HCT116 (cell line): ENCODE data around the gene REPS2. TPM values are rescaled to one million over a fixed set of nuclear protein-coding genes. Genes with fewer than 3 reads are reported as not detected.

Source experiments
- ATAC-seq: fragments of 200-7000 bp; cut with Tn5 transposase; 2 replicates; pipeline ENCODE4 v1.9.1; 2020; ENCODE audit warnings: mild to moderate bottlenecking, moderate library complexity
- BruUV-seq: library from RNA; stranded (reverse); fragments of 400-500 nt; replicated peaks from 2 replicates; lab custom pipeline; 2021; lab: Mats Ljungman, UMichigan
- CTCF ChIA-PET: fragments of 300-600 bp; sonication (Branson Sonifier 250); formaldehyde crosslinking; loops from one replicate; lab custom pipeline; 2021; ENCODE audit warnings: antibody characterized with exemption; lab: Charles Lee
- POLR2A ChIA-PET: fragments of 300-600, 350-600 bp; sonication (Branson Sonifier 250); formaldehyde crosslinking; loops from one replicate; lab custom pipeline; 2021; ENCODE audit warnings: antibody characterized with exemption; lab: Charles Lee
- RAD21 ChIA-PET, 2 experiments: fragments of 300-600 bp; sonication (Branson Sonifier 250); formaldehyde crosslinking; loops; one replicate each; lab custom pipeline; 2023; ENCODE audit warnings: low total read pairs in 2 of 2; ENCODE audit not compliant: uncharacterized antibody in 2 of 2, unreplicated experiment in 2 of 2, low non-redundant PET in 1 of 2; lab: Charles Lee
- DNase-seq: peaks from one replicate; pipeline ENCODE4 v3.0.0-alpha.2; 2010; ENCODE audit warnings: low read depth, low spot score
- H2AFZ ChIP-seq: fragments of 200-600 bp; shearing (Covaris generic), sonication (generic); 2 replicates; pipeline ENCODE4 v1.6.1; 2017; ENCODE audit warnings: low read depth, mixed run types, mixed read lengths, antibody characterized with exemption, low read length; ENCODE audit not compliant: poor library complexity, severe bottlenecking
- H3K27ac ChIP-seq: 2 replicates; pipeline ENCODE4 v1.5.1; 2012; ENCODE audit warnings: low read depth, low read length
- H3K27me3 ChIP-seq: fragments of 200-600 bp; sonication (generic); 2 replicates; pipeline ENCODE4 v1.6.1; 2016; ENCODE audit warnings: mixed run types, low read length, mixed read lengths; ENCODE audit not compliant: insufficient read depth
- H3K36me3 ChIP-seq, 2 experiments: fragments of 200-500 bp in 1 of 2; fragments of 200-600 bp in 1 of 2; sonication (Bioruptor generic) in 1 of 2; sonication (generic) in 1 of 2; 2 replicates each; pipeline versions ENCODE4 v1.5.1 to v1.6.1; 2014 to 2016; ENCODE audit warnings: low read length in 2 of 2, inconsistent platforms in 1 of 2, mixed read lengths in 1 of 2, mixed run types in 1 of 2; ENCODE audit not compliant: insufficient read depth in 2 of 2, control insufficient read depth in 1 of 2
- H3K4me1 ChIP-seq, 2 experiments: fragments of 200-600 bp in 1 of 2; sonication (generic) in 1 of 2; 2 replicates each; pipeline versions ENCODE4 v1.5.1 to v1.6.1; 2012 to 2017; ENCODE audit warnings: low read length in 2 of 2, inconsistent platforms in 1 of 2, mild to moderate bottlenecking in 1 of 2, mixed read lengths in 1 of 2, mixed run types in 1 of 2, moderate library complexity in 1 of 2; ENCODE audit not compliant: insufficient read depth in 2 of 2, control insufficient read depth in 1 of 2
- H3K4me2 ChIP-seq: fragments of 200-600 bp; sonication (generic); 2 replicates; pipeline ENCODE4 v1.6.1; 2017; ENCODE audit warnings: mixed run types, low read length, mixed read lengths
- H3K4me3 ChIP-seq, 2 experiments: fragments of 200-600 bp in 1 of 2; sonication (generic) in 1 of 2; replicated peaks in 1 of 2; 2 replicates each; pipeline ENCODE4 v1.5.1; 2011 to 2016; ENCODE audit warnings: low read length in 2 of 2, control low read depth in 1 of 2, low read depth in 1 of 2, mild to moderate bottlenecking in 1 of 2, mixed read lengths in 1 of 2, mixed run types in 1 of 2
- H3K79me2 ChIP-seq: fragments of 200-600 bp; sonication (generic); 2 replicates; pipeline ENCODE4 v1.6.1; 2017; ENCODE audit warnings: mild to moderate bottlenecking, mixed run types, low read length, moderate library complexity, mixed read lengths; ENCODE audit not compliant: insufficient read depth
- H3K9ac ChIP-seq: fragments of 200-600 bp; sonication (generic); 2 replicates; pipeline ENCODE4 v1.6.1; 2016; ENCODE audit warnings: low read length, mixed read lengths
- H3K9me2 ChIP-seq: fragments of 200-600 bp; sonication (generic), shearing (Covaris generic); 2 replicates; pipeline ENCODE4 v1.6.1; 2017; ENCODE audit warnings: mixed run types, mild to moderate bottlenecking, moderate library complexity; ENCODE audit not compliant: insufficient read depth
- H3K9me3 ChIP-seq, 2 experiments: fragments of 200-500 bp in 1 of 2; fragments of 200-600 bp in 1 of 2; sonication (Bioruptor generic) in 1 of 2; sonication (generic) in 1 of 2; 2 replicates each; pipeline ENCODE4 v1.6.1; 2014 to 2017; ENCODE audit warnings: low read length in 2 of 2, mixed read lengths in 2 of 2, inconsistent platforms in 1 of 2, low read depth in 1 of 2, mild to moderate bottlenecking in 1 of 2, mixed run types in 1 of 2, moderate library complexity in 1 of 2; ENCODE audit not compliant: control insufficient read depth in 1 of 2, insufficient read depth in 1 of 2
- H4K20me1 ChIP-seq: fragments of 200-600 bp; sonication (generic), shearing (Covaris generic); 2 replicates; pipeline ENCODE4 v1.6.1; 2017; ENCODE audit warnings: mixed run types, mild to moderate bottlenecking, moderate library complexity; ENCODE audit not compliant: insufficient read depth
- CEBPB ChIP-seq: IDR thresholded peaks from 2 replicates; pipeline ENCODE4 v1.6.1; 2012; ENCODE audit warnings: low read depth
- EGR1 ChIP-seq: IDR thresholded peaks from 2 replicates; pipeline ENCODE4 v1.6.1; 2012; ENCODE audit warnings: low read depth
- ELF1 ChIP-seq: IDR thresholded peaks from 2 replicates; pipeline ENCODE4 v1.6.1; 2012; ENCODE audit warnings: low read depth, borderline replicate concordance
- EZH2phosphoT487 ChIP-seq: fragments of 200-600 bp; IDR thresholded peaks from 2 replicates; pipeline ENCODE4 v1.6.1; 2018; ENCODE audit warnings: antibody characterized with exemption, borderline replicate concordance
- FOSL1 ChIP-seq: IDR thresholded peaks from 2 replicates; pipeline ENCODE4 v1.6.1; 2012; ENCODE audit warnings: low read depth
- JUND ChIP-seq: IDR thresholded peaks from 2 replicates; pipeline ENCODE4 v1.6.1; 2012
- POLR2A ChIP-seq: IDR thresholded peaks from 2 replicates; pipeline ENCODE4 v1.7.0; 2011; ENCODE audit warnings: borderline replicate concordance; ENCODE audit not compliant: insufficient read depth, insufficient read length; ENCODE audit errors: extremely low read depth
- POLR2AphosphoS5 ChIP-seq: IDR thresholded peaks from 2 replicates; pipeline ENCODE4 v1.6.1; 2011; ENCODE audit warnings: mild to moderate bottlenecking, low read depth, low read length, moderate library complexity
- RAD21 ChIP-seq: IDR thresholded peaks from 2 replicates; pipeline ENCODE4 v1.6.1; 2012; ENCODE audit warnings: low read depth, mild to moderate bottlenecking
- SIN3A ChIP-seq: IDR thresholded peaks from 2 replicates; pipeline ENCODE4 v1.6.1; 2012; ENCODE audit warnings: low read depth
- SP1 ChIP-seq: IDR thresholded peaks from 2 replicates; pipeline ENCODE4 v1.6.1; 2012; ENCODE audit warnings: low read depth
- SRF ChIP-seq: IDR thresholded peaks from 2 replicates; pipeline ENCODE4 v1.6.1; 2012; ENCODE audit warnings: low read depth
- YY1 ChIP-seq: IDR thresholded peaks from 2 replicates; pipeline ENCODE4 v1.6.1; 2011; ENCODE audit warnings: low read length, low read depth, moderate library complexity, mild to moderate bottlenecking; ENCODE audit not compliant: insufficient replicate concordance; ENCODE audit errors: extremely low read depth
- ZBTB33 ChIP-seq: IDR thresholded peaks from 2 replicates; pipeline ENCODE4 v1.6.1; 2011; ENCODE audit warnings: mild to moderate bottlenecking, low read length, moderate library complexity; ENCODE audit not compliant: insufficient replicate concordance; ENCODE audit errors: extremely low read depth
- ZFX ChIP-seq: fragments of 450-650 bp; IDR thresholded peaks from 2 replicates; pipeline ENCODE4 v1.6.1; 2017
- ZNF274 ChIP-seq: fragments of 200-500 bp; sonication (Bioruptor generic); IDR thresholded peaks from 2 replicates; pipeline ENCODE4 v1.6.1; 2014; ENCODE audit warnings: mild to moderate bottlenecking, low read depth, low read length, inconsistent platforms
- intact Hi-C: fragments of 100-400 bp; cut with micrococcal nuclease; formaldehyde crosslinking; loops from 2 replicates; pipeline ENCODE4 v1.10.0; 2022
- total RNA-seq: library from RNA; stranded (reverse); gene quantifications from one replicate; pipeline ENCODE4 v1.2.1, GENCODE V29; 2021; ENCODE audit not compliant: unreplicated experiment
- TF ChIP-seq, protein P1 (sequence below), 3 experiments: fragments of 200-600 bp in 1 of 3; sonication (generic) in 1 of 3; IDR thresholded peaks in 2 of 3; conservative IDR thresholded peaks in 1 of 3; 2 replicates each; pipeline ENCODE4 v1.5.1; 2012 to 2017; ENCODE audit warnings: low read depth in 2 of 3, low read length in 2 of 3, antibody characterized with exemption in 1 of 3, borderline replicate concordance in 1 of 3, control low read depth in 1 of 3, mild to moderate bottlenecking in 1 of 3, mixed read lengths in 1 of 3, mixed run types in 1 of 3, moderate library complexity in 1 of 3; ENCODE audit not compliant: insufficient read depth in 1 of 3
- TF ChIP-seq, protein P2 (sequence below): IDR thresholded peaks from 2 replicates; pipeline ENCODE4 v1.6.1; 2012; ENCODE audit warnings: low read depth
- TF ChIP-seq, protein P3 (sequence below): IDR thresholded peaks from 2 replicates; pipeline ENCODE4 v1.6.1; 2012
- TF ChIP-seq, protein P4 (sequence below): IDR thresholded peaks from 2 replicates; pipeline ENCODE4 v1.6.1; 2012

The REPS2 gene
- total RNA-seq, 1 experiment from 2014 or later: 4.5 TPM

- intact Hi-C loops: no loop called here
- Histone ChIP-seq H3K4me1 (no peaks in the 10 kb centered on the region), H3K79me2 (no peaks in the 10 kb centered on the region), H4K20me1 (no peaks in the 10 kb centered on the region), H3K27me3 (no peaks in the 10 kb centered on the region), H3K9me3 (no peaks in the 10 kb centered on the region), H3K27ac (no peak overlapping the region), H3K9ac (no peak overlapping the region), H3K4me2 (no peak overlapping the region), H3K36me3 (no peaks in the 10 kb centered on the region), H3K9me2 (no peaks in the 10 kb centered on the region), H3K4me3 (no peak overlapping the region), H2AFZ (no peak overlapping the region)
- no TSS peak for BruUV-seq
- TF ChIP-seq SIN3A: no peak
- TF ChIP-seq SP1: no peak
- TF ChIP-seq, protein P1, sequence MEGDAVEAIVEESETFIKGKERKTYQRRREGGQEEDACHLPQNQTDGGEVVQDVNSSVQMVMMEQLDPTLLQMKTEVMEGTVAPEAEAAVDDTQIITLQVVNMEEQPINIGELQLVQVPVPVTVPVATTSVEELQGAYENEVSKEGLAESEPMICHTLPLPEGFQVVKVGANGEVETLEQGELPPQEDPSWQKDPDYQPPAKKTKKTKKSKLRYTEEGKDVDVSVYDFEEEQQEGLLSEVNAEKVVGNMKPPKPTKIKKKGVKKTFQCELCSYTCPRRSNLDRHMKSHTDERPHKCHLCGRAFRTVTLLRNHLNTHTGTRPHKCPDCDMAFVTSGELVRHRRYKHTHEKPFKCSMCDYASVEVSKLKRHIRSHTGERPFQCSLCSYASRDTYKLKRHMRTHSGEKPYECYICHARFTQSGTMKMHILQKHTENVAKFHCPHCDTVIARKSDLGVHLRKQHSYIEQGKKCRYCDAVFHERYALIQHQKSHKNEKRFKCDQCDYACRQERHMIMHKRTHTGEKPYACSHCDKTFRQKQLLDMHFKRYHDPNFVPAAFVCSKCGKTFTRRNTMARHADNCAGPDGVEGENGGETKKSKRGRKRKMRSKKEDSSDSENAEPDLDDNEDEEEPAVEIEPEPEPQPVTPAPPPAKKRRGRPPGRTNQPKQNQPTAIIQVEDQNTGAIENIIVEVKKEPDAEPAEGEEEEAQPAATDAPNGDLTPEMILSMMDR (IDR thresholded peaks at IDR 0.05 in 2 of 3, conservative IDR thresholded peaks at IDR 0.05 in 1 of 3; ENCODE audit: borderline replicate concordance in 1 of 3, insufficient read depth in 1 of 3, low read depth in 2 of 3, low read length in 2 of 3): no peak
- TF ChIP-seq, protein P2, sequence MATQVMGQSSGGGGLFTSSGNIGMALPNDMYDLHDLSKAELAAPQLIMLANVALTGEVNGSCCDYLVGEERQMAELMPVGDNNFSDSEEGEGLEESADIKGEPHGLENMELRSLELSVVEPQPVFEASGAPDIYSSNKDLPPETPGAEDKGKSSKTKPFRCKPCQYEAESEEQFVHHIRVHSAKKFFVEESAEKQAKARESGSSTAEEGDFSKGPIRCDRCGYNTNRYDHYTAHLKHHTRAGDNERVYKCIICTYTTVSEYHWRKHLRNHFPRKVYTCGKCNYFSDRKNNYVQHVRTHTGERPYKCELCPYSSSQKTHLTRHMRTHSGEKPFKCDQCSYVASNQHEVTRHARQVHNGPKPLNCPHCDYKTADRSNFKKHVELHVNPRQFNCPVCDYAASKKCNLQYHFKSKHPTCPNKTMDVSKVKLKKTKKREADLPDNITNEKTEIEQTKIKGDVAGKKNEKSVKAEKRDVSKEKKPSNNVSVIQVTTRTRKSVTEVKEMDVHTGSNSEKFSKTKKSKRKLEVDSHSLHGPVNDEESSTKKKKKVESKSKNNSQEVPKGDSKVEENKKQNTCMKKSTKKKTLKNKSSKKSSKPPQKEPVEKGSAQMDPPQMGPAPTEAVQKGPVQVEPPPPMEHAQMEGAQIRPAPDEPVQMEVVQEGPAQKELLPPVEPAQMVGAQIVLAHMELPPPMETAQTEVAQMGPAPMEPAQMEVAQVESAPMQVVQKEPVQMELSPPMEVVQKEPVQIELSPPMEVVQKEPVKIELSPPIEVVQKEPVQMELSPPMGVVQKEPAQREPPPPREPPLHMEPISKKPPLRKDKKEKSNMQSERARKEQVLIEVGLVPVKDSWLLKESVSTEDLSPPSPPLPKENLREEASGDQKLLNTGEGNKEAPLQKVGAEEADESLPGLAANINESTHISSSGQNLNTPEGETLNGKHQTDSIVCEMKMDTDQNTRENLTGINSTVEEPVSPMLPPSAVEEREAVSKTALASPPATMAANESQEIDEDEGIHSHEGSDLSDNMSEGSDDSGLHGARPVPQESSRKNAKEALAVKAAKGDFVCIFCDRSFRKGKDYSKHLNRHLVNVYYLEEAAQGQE: no peak
- TF ChIP-seq ELF1: no peak
- no peak for TF ChIP-seq ZFX
- TF ChIP-seq FOSL1: no peak
- TF ChIP-seq ZNF274: no peak
- no peak for TF ChIP-seq YY1
- TF ChIP-seq, protein P3, sequence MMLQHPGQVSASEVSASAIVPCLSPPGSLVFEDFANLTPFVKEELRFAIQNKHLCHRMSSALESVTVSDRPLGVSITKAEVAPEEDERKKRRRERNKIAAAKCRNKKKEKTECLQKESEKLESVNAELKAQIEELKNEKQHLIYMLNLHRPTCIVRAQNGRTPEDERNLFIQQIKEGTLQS: no peak
- no peak for TF ChIP-seq POLR2A
- TF ChIP-seq ZBTB33: no peak
- no peak for TF ChIP-seq CEBPB
- no peak for TF ChIP-seq SRF
- TF ChIP-seq JUND: no peak
- no peak for TF ChIP-seq RAD21
- TF ChIP-seq, protein P4, sequence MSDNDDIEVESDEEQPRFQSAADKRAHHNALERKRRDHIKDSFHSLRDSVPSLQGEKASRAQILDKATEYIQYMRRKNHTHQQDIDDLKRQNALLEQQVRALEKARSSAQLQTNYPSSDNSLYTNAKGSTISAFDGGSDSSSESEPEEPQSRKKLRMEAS: no peak
- no peak for TF ChIP-seq EGR1
- no peak for TF ChIP-seq EZH2phosphoT487
- no peak for TF ChIP-seq POLR2AphosphoS5
- CTCF ChIA-PET: no interaction called here
- POLR2A ChIA-PET: no interaction called here
- no peak for DNase-seq
- no peak for ATAC-seq
- RAD21 ChIA-PET: no interaction called here
These were observed 12.3 kb upstream of the REPS2 start for GRCh38 chrX:16934185-16934584.
